OCI-LY7 (cell line): ENCODE data around the gene POU2AF1.

Experiments used
- CTCF ChIP-seq: fragments of 200-600 bp; sonication (generic); conservative IDR thresholded peaks from 2 replicates; pipeline ENCODE4 v1.5.1; 2014; ENCODE audit warnings: mild to moderate bottlenecking, antibody characterized with exemption, low read length, moderate library complexity, mixed read lengths
- EZH2phosphoT487 ChIP-seq: fragments of 200-600 bp; sonication (generic); IDR thresholded peaks from 2 replicates; pipeline ENCODE4 v1.6.1; 2018; ENCODE audit warnings: low read depth, borderline replicate concordance, mild to moderate bottlenecking, mixed run types, antibody characterized with exemption, low read length, moderate library complexity, mixed read lengths

- TF ChIP-seq CTCF = no peak
- no peak for TF ChIP-seq EZH2phosphoT487
Observed at GRCh38 chr11:111347723-111348115, 31.4 kb downstream of the POU2AF1 start.
